H1 (cell line): ENCODE results near the gene OR10G3. TPM values are rescaled to one million over a fixed set of nuclear protein-coding genes. Genes with fewer than 3 reads are reported as not detected.

Experiments
- ASH2L ChIP-seq: fragments of 200-600, 300-600 bp; sonication (generic); IDR thresholded peaks from one replicate; pipeline ENCODE4 v1.7.1; 2017; ENCODE audit warnings: low read length
- BACH1 ChIP-seq: IDR thresholded peaks from 2 replicates; pipeline ENCODE4 v1.6.1; 2012; ENCODE audit warnings: low read length, improper control_type of control experiment
- BCL11A ChIP-seq, 2 experiments: IDR thresholded peaks; one replicate each; pipeline ENCODE4 v1.6.1; 2011; ENCODE audit warnings: low read depth in 2 of 2, low read length in 2 of 2, mild to moderate bottlenecking in 2 of 2
- CBX8 ChIP-seq: fragments of 300-800, 300-1000 bp; sonication (generic); IDR thresholded peaks from 2 replicates; pipeline ENCODE4 v1.7.1; 2016; ENCODE audit warnings: low read depth, low read length, borderline replicate concordance
- CHD2 ChIP-seq: IDR thresholded peaks from 2 replicates; pipeline ENCODE4 v1.6.1; 2012; ENCODE audit warnings: low read length, improper control_type of control experiment
- EP300 ChIP-seq, 2 experiments: IDR thresholded peaks; 1 replicate in 1 of 2; 2 replicates in 1 of 2; pipeline ENCODE4 v1.6.1; 2011 to 2012; ENCODE audit warnings: low read depth in 2 of 2, low read length in 2 of 2, mild to moderate bottlenecking in 2 of 2, borderline replicate concordance in 1 of 2, inconsistent platforms in 1 of 2, moderate library complexity in 1 of 2
- FOSL1 ChIP-seq: IDR thresholded peaks from 2 replicates; pipeline ENCODE4 v1.6.1; 2011; ENCODE audit warnings: mild to moderate bottlenecking, low read depth, low read length, moderate library complexity; ENCODE audit not compliant: insufficient read depth
- HDAC2 ChIP-seq, 2 experiments: fragments of 300-600 bp in 1 of 2; sonication (generic) in 1 of 2; IDR thresholded peaks; 2 replicates each; pipeline ENCODE4 v1.6.1; 2011 to 2012; ENCODE audit warnings: low read depth in 2 of 2, low read length in 2 of 2, mild to moderate bottlenecking in 2 of 2, moderate library complexity in 2 of 2, borderline replicate concordance in 1 of 2, inconsistent platforms in 1 of 2
- KDM4A ChIP-seq: IDR thresholded peaks from one replicate; pipeline ENCODE4 v1.7.1; 2012; ENCODE audit warnings: low read depth, mild to moderate bottlenecking, moderate library complexity, low read length, inconsistent platforms; ENCODE audit not compliant: severe bottlenecking
- POLR2A ChIP-seq, 2 experiments: IDR thresholded peaks; 1 replicate in 1 of 2; 2 replicates in 1 of 2; pipeline ENCODE4 v1.6.1; 2011; ENCODE audit warnings: low read depth in 2 of 2, low read length in 2 of 2, mild to moderate bottlenecking in 2 of 2; ENCODE audit errors: control extremely low read depth in 1 of 2
- POU5F1 ChIP-seq: IDR thresholded peaks from 2 replicates; pipeline ENCODE4 v1.6.1; 2011; ENCODE audit warnings: low read depth, mild to moderate bottlenecking, low read length, moderate library complexity
- RAD21 ChIP-seq, 2 experiments: IDR thresholded peaks in 1 of 2; conservative IDR thresholded peaks in 1 of 2; 2 replicates each; pipeline ENCODE4 v1.6.1; 2011; ENCODE audit warnings: low read depth in 2 of 2, low read length in 2 of 2, improper control_type of control experiment in 1 of 2, inconsistent platforms in 1 of 2, mild to moderate bottlenecking in 1 of 2, moderate library complexity in 1 of 2
- SIN3A ChIP-seq, 2 experiments: IDR thresholded peaks in 1 of 2; conservative IDR thresholded peaks in 1 of 2; 2 replicates each; pipeline ENCODE4 v1.6.1; 2011 to 2012; ENCODE audit warnings: low read length in 2 of 2, improper control_type of control experiment in 1 of 2, low read depth in 1 of 2, mild to moderate bottlenecking in 1 of 2
- SP1 ChIP-seq: IDR thresholded peaks from 2 replicates; pipeline ENCODE4 v1.6.1; 2011; ENCODE audit warnings: low read depth, low read length
- SRF ChIP-seq: IDR thresholded peaks from 2 replicates; pipeline ENCODE4 v1.6.1; 2011; ENCODE audit warnings: mild to moderate bottlenecking, low read depth, low read length, moderate library complexity
- TAF1 ChIP-seq: IDR thresholded peaks from 2 replicates; pipeline ENCODE4 v1.6.1; 2011; ENCODE audit warnings: mild to moderate bottlenecking, low read depth, low read length
- TBP ChIP-seq: IDR thresholded peaks from 2 replicates; pipeline ENCODE4 v1.6.1; 2011; ENCODE audit warnings: low read depth, low read length, improper control_type of control experiment
- TCF12 ChIP-seq: IDR thresholded peaks from 2 replicates; pipeline ENCODE4 v1.6.1; 2011; ENCODE audit warnings: low read depth, mild to moderate bottlenecking, low read length
- TEAD4 ChIP-seq: IDR thresholded peaks from 2 replicates; pipeline ENCODE4 v1.6.1; 2012; ENCODE audit warnings: low read depth, low read length, inconsistent platforms, mixed read lengths
- YY1 ChIP-seq: IDR thresholded peaks from 2 replicates; pipeline ENCODE4 v1.6.1; 2011; ENCODE audit warnings: low read depth, mild to moderate bottlenecking, low read length
- polyA plus RNA-seq, 7 experiments: library from polyadenylated mRNA; depleted of rRNA in 3 of 7; stranded (reverse) in 5 of 7; unstranded in 2 of 7; fragments of >200 nt in 5 of 7; fragments of 200-250 nt in 2 of 7; gene quantifications; 1 replicate in 5 of 7; 2 replicates in 1 of 7; 4 replicates in 1 of 7; pipeline versions ENCODE4 v1.2.1 to v1.2.3, GENCODE V29; 2011 to 2013; ENCODE audit warnings: missing spikeins in 2 of 7, mixed read lengths in 2 of 7
- total RNA-seq: library from RNA; stranded (reverse); fragmentation: NEBNext Ultra II Directional; extraction: Animal tissue kit (Norgen Biotek cat#: 25700); gene quantifications from 2 replicates; pipeline ENCODE4 v1.2.1, GENCODE V29; 2021
- TF ChIP-seq, protein P1 (sequence below): IDR thresholded peaks from 2 replicates; pipeline ENCODE4 v1.6.1; 2012; ENCODE audit warnings: inconsistent platforms
- TF ChIP-seq, protein P2 (sequence below): IDR thresholded peaks from 2 replicates; pipeline ENCODE4 v1.6.1; 2011; ENCODE audit warnings: low read depth, mild to moderate bottlenecking, low read length; ENCODE audit not compliant: insufficient read depth

The OR10G3 gene
- total and polyA plus RNA-seq, 2 of the 8 experiments (the other 6 are each of a cell fraction or from before 2014, with no cell fraction given) = not detected

DNA sequence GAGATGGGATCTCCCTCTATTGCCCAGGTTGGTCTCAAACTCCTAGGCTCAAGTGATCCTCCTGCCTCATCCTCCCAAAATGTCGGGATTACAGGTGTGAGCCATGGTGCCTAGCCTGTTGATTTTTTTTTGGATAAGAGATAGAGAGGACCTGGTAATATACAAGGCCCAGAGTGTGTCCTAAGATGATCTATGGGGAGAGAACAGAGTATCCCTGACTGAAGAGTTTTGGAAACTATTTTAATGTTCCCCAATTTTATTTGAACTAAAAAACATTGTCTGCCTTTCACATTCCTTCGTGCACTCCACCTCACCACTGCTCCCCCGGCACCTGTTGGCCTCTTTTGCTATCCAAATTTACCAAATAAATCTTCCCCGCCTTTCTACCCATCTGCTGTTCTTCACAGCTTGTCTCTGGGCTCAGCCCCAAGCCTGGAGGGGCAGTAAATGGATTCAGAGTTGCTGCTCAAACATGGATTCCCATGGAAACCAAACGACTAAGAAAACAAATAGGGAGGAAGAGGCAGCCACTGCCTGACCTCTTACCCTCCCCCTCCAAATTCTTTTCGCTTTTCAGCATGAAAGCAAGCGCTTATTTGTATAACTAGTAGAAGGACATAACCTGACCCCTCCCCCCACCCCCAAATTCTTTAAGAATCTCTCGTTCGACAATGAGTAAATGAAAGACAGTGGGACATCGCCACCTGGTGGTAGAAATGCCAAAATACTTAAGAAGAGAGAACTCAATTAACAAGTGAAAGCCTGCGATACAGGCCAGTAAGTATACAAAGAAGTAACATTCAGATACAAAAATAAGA lies 22.6 kb downstream of the OR10G3 start (continued):
- peak; percentile 82 to 84 for TF ChIP-seq RAD21 (IDR thresholded peaks at IDR 0.05 in 1 of 2, conservative IDR thresholded peaks at IDR 0.05 in 1 of 2; ENCODE audit: low read depth in 2 of 2, low read length in 2 of 2)
- 0 out of 4 replicates have a peak, but pooled peaks have one; percentile 8 to 27 for TF ChIP-seq HDAC2 (IDR thresholded peaks at IDR 0.05; ENCODE audit: borderline replicate concordance in 1 of 2, low read depth in 2 of 2, low read length in 2 of 2)
- TF ChIP-seq, protein P1, sequence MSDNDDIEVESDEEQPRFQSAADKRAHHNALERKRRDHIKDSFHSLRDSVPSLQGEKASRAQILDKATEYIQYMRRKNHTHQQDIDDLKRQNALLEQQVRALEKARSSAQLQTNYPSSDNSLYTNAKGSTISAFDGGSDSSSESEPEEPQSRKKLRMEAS = 0 out of 2 replicates have a peak, but pooled peaks have one; percentile 11
- TF ChIP-seq TEAD4 = peak; percentile 95
- peak; percentile 72 for TF ChIP-seq YY1
- no peak for TF ChIP-seq BACH1
- TF ChIP-seq CBX8 = no peak
- TF ChIP-seq, protein P2, sequence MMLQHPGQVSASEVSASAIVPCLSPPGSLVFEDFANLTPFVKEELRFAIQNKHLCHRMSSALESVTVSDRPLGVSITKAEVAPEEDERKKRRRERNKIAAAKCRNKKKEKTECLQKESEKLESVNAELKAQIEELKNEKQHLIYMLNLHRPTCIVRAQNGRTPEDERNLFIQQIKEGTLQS = no peak
- peak in 1 of 2 experiments; percentile 2 for TF ChIP-seq BCL11A (IDR thresholded peaks at IDR 0.05; ENCODE audit: low read depth in 2 of 2, low read length in 2 of 2)
- peak; percentile 44; the same call in 1 of the 2 replicates for TF ChIP-seq SRF
- TF ChIP-seq TAF1 = peak; percentile 60; the same call in 1 of the 2 replicates
- TF ChIP-seq CHD2 = peak; percentile 70; the same call in 1 of the 2 replicates
- TF ChIP-seq SIN3A (conservative IDR thresholded peaks at IDR 0.05 in 1 of 2, IDR thresholded peaks at IDR 0.05 in 1 of 2; ENCODE audit: low read depth in 1 of 2, low read length in 2 of 2) = no peak
- peak; percentile 96 for TF ChIP-seq SP1
- TF ChIP-seq ASH2L = peak; percentile 96
- TF ChIP-seq EP300 (IDR thresholded peaks at IDR 0.05; ENCODE audit: borderline replicate concordance in 1 of 2, low read depth in 2 of 2, low read length in 2 of 2) = peak; percentile 69 to 95
- no peak for TF ChIP-seq KDM4A
- 0 out of 2 replicates have a peak, but pooled peaks have one; percentile 46 for TF ChIP-seq TBP
- TF ChIP-seq TCF12 = peak; percentile 75; the same call in 1 of the 2 replicates
- peak in 1 of 2 experiments; percentile 70; a peak in 2 of 3 replicates for TF ChIP-seq POLR2A (IDR thresholded peaks at IDR 0.05; ENCODE audit: control extremely low read depth in 1 of 2, low read depth in 2 of 2, low read length in 2 of 2)
- peak; percentile 60; the same call in 1 of the 2 replicates for TF ChIP-seq POU5F1
- TF ChIP-seq FOSL1 = no peak
